NCI-H2171 (cell line): ENCODE measurements around the gene ATG13.

Source experiments
- DNase-seq: peaks from one replicate; lab custom pipeline; 2025; lab: John Stamatoyannopoulos, UW

ATG13 gene

GRCh38 chr11:46607516-46607915 is 9.8 kb upstream of the ATG13 start:
- no peak for DNase-seq

DNA sequence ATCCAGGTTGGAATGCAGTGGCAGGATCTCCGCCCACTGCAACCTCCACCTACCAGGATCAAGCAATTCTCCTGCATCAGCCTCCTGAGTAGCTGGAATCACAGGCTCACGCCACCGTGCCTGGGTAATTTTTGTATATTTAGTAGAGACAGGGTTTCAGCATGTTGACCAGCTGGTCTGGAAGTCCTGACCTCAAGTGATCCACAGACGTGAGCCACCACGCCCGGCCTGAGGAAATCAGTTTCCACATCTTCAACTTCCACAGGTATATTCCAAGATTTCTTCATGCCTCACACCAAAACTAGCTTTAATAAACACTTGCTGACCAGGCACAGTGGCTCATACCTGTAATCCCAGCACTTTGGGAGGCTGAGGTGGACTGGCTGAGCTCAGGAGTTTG is 8.0 kb upstream of the ATG13 start:
- DNase-seq: no peak

GRCh38 chr11:46611526-46612304 is 5.6 kb upstream of the ATG13 start:
- no peak for DNase-seq

DNA sequence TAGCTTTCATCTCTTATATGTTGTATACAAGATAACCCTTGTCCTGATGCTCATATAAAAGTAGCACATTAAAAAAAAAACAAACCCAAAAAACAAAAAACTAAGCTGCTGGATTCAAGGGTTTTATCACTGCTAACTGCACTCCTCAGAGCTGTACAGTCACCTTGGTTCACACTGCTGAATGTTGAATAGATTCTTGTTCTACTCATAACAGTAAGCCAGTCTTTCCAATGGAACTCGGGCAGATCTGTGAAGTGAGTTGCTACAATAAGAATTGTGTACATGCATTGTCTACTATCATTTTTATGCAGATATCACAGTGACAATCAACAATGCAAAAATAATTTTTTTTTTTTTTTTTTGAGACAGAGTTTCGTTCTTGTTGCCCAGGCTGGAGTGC is 5.0 kb upstream of the ATG13 start:
- DNase-seq: no peak

DNA sequence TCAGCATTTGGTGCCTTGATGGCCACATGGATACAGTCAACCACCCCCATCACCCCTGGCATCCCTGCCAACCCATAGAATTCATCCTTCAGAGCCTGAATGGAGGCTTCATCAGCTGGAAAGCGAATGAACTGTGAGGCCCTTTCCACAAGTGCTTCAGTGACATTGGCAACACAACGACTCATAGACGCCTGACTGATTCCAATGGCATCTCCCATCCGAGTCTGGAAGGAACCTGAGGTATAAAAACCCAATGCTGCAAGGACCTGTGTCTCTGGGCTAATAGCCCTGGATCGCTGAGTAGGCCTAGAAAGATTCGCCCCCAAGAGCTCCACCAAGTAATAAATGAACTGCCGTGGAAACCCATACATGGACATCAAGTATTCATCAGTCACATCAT is 1.6 kb upstream of the ATG13 start:
- DNase-seq: no peak

GRCh38 chr11:46616551-46617133 is 711 bp upstream of the ATG13 start:
- DNase-seq: no peak

- DNase-seq: no peak
Measured at GRCh38 chr11:46617972-46618314, 590 bp downstream of the ATG13 start.

GRCh38 chr11:46618837-46619236 is 1.5 kb downstream of the ATG13 start:
- no peak for DNase-seq

DNA sequence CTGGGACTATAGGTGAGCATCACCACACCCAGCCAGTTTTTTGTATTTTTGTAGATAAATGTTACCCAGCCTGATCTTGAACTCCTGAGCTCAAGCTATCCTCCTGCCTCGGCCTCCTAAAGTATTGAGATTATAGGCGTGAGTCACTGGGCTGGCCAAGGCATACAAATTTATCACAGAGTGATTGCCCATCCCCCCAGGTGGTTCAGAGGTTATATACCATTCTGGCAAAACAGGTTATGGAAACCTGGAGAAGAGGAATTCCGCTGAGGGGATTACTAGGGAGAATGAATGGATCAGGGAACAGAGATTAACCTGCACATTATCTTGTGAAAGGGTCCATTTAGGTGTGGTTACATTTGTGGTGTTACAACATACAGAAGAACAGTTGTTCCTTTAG is 8.1 kb downstream of the ATG13 start:
- DNase-seq: no peak

- DNase-seq: no peak
Measured at GRCh38 chr11:46628961-46629360, 11.6 kb downstream of the ATG13 start.

- no peak for DNase-seq
Measured at GRCh38 chr11:46630237-46630636, 12.9 kb downstream of the ATG13 start.

DNA sequence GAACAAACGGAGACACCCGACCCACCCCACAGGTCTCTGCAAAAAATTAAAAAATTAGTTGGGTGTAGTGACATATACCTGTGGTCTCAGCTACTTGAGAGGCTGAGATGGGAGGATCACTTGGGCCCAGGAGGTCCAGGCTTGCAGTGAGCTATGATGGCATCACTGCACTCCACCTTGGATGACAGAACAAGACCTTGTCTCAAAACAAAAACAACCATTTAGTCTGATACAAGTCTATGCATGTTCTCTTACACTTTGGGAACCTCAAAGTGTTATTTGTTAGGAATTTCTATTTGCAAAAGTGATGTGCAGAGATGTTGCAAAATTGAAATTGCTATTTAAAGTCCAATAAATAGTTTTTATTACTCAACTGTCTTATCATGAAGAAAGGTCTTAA is 14.3 kb downstream of the ATG13 start:
- no peak for DNase-seq

GRCh38 chr11:46632502-46632901 is 15.1 kb downstream of the ATG13 start:
- no peak for DNase-seq

DNA sequence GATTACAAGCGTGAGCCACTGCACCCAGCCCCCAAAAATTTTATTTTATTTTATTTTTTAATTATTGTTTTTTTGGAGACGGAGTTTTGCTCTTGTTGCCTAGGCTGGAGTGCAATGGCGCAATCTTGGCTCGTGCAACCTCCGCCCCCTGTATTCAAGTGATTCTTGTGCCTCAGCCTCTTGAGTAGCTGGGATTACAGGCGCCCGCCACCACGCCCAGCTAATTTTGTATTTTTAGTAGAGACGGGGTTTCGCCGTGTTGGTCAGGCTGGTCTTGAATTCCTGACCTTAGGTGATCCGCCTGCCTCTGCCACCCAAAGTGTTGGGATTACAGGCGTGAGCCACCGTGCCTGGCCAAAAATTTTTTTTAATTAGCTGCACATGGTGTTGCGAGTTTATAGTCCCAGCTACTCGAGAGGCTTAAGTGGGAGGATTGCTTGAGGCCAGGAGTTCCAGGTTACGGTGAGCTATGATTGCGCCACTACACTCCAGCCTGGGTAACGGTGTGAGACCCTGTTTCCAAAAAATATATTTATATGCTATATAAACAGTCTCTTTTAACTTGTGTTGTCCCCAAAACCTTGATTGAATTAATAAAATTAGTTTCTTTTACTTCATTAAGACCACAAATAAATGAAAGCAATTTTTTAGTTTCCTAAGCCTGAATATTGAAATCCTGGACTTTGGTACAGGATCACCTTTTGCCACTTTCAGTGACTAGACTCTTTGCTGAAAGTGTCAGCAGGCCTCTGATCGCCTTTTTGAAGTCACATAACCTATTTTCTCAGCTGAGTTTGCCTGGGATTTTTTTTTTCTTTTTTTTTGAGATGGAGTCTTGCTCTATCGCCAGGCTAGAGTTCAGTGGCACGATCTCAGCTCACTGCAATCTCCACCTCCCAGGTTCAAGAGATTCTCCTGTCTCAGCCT is 16.2 kb downstream of the ATG13 start:
- DNase-seq: no peak

- no peak for DNase-seq
Measured at GRCh38 chr11:46635557-46636139, 18.3 kb downstream of the ATG13 start.

- DNase-seq: no peak
Measured at GRCh38 chr11:46637546-46637945, 20.2 kb downstream of the ATG13 start.

DNA sequence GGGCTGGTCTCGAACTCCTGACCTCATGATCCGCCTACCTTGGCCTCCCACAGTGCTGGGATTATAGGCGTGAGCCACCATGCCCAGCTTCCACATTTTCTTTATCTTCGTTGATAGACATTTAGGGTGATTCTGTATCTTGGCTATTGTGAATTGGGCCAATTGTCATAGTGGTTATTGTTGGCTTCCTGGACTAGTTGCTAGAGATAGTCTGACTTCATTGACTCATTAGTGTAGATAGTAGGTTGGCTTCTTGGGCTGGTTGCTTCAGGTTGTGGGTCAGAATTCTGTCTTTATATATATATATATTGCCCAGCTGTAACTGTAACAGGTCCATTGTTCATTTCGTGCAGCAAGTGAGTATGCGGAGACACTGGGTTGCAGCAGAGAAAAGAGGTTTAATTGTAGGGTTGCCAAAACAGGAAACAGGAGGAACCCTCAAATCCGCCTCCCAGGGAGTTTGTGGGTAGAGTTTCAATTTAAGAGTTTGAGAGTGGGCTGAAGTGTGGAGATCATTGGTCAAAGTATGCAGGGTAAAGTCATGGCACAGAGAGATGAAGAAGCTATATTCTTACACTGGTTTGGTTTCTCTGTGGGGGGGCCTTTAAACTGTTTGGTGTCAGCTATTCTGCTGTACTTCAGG is 22.0 kb downstream of the ATG13 start:
- no peak for DNase-seq

GRCh38 chr11:46640036-46640788 is 22.9 kb downstream of the ATG13 start:
- no peak for DNase-seq

DNA sequence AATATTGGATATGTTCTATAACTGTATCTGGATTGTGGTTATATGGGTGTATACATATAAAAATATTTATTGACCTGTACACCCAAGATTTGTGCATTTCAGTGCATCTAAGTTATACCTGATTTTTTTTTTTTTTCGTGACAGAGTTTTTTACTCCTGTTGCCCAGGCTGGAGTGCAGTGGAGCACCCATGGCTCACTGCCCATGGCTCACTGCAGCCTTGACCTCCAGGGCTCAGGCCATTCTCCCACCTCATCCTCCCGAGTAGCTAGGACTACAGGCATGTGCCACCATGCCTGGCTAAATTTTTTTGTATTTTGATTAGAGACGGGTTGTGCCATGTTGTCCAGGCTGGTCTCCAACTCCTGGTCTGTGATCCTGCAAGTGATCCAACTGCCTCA is 24.3 kb downstream of the ATG13 start:
- no peak for DNase-seq

GRCh38 chr11:46642627-46643335 is 25.4 kb downstream of the ATG13 start:
- no peak for DNase-seq

DNA sequence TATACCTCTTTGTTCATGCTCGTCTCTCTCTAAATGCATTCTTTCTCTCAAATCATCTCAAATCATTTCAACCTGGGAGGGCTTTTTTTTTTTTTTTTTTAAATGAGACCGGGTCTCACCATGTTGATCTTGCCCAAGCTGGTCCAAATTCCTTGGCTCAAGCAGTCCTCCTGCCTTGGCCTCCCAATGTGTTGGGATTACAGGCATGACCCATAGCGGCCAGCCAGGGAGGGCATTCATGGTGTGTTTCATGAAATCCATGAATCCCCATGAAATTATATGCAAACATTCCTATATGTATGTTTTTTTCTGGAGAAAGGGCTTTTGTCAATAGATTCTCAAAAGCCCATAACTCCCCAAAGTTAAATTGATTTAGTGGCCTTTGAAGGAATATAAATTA is 26.2 kb downstream of the ATG13 start:
- DNase-seq: no peak
